Activated CD8-positive, alpha-beta memory T cell treated with anti-CD3 and anti-CD28 coated beads, Interleukin-2, amount 50 U/mL, for 1 hour (primary cell): Measurements from ENCODE around the gene PSAT1.

Experiments used
- DNase-seq: peaks from one replicate; pipeline ENCODE4 v3.0.0-alpha.2; 2020; ENCODE audit errors: extremely low read depth

Gene PSAT1

GRCh38 chr9:78316166-78316892, 19.4 kb downstream of the PSAT1 start:
- DNase-seq = no peak

GRCh38 chr9:78319197-78320029, 22.5 kb downstream of the PSAT1 start:
- no peak for DNase-seq

GRCh38 chr9:78320030-78320693, 23.2 kb downstream of the PSAT1 start:
- no peak for DNase-seq

- no peak for DNase-seq
Measured at GRCh38 chr9:78320875-78321496, 24.1 kb downstream of the PSAT1 start.

GRCh38 chr9:78321505-78321904, 24.6 kb downstream of the PSAT1 start:
- DNase-seq = no peak

GRCh38 chr9:78324068-78324650, 27.2 kb downstream of the PSAT1 start:
- no peak for DNase-seq

GRCh38 chr9:78324682-78325081, 27.8 kb downstream of the PSAT1 start:
- DNase-seq = no peak

GRCh38 chr9:78325343-78325742, 28.4 kb downstream of the PSAT1 start:
- no peak for DNase-seq

- DNase-seq = no peak
Measured at GRCh38 chr9:78325846-78326360, 29.0 kb downstream of the PSAT1 start.

GRCh38 chr9:78326564-78326963, 29.6 kb downstream of the PSAT1 start:
- no peak for DNase-seq

GRCh38 chr9:78332381-78332780, 35.5 kb downstream of the PSAT1 start:
- no peak for DNase-seq

GRCh38 chr9:78348848-78349247, 51.9 kb downstream of the PSAT1 start:
- no peak for DNase-seq

GRCh38 chr9:78351816-78352215, 54.9 kb downstream of the PSAT1 start:
- DNase-seq = no peak

GRCh38 chr9:78354324-78354973, 57.5 kb downstream of the PSAT1 start:
- no peak for DNase-seq

GRCh38 chr9:78354989-78355388, 58.1 kb downstream of the PSAT1 start:
- no peak for DNase-seq

GRCh38 chr9:78356634-78357033, 59.7 kb downstream of the PSAT1 start:
- no peak for DNase-seq

GRCh38 chr9:78357165-78357873, 60.4 kb downstream of the PSAT1 start:
- no peak for DNase-seq

- no peak for DNase-seq
Measured at GRCh38 chr9:78358329-78359051, 61.6 kb downstream of the PSAT1 start.

- DNase-seq = no peak
Measured at GRCh38 chr9:78363221-78363620, 66.3 kb downstream of the PSAT1 start.
